HG02884 (cell line): Measurements from ENCODE around the gene ZGPAT.
"Not testable (repeated sequence)": the region's sequence is repeated elsewhere in the genome, so short reads cannot be mapped to it uniquely, and the experiment has no call there.

Experiments
- ATAC-seq: cut with Tn5 transposase; IDR thresholded peaks from one replicate; pipeline ENCODE4 v1.9.1; 2021; ENCODE audit warnings: mild to moderate bottlenecking, moderate library complexity; ENCODE audit not compliant: unreplicated experiment

The ZGPAT gene

GRCh38 chr20:63702036-63702665 is 5.7 kb upstream of the ZGPAT start:
- ATAC-seq = no peak

GRCh38 chr20:63702751-63703470 is 4.9 kb upstream of the ZGPAT start:
- ATAC-seq = no peak

- ATAC-seq = no peak
Observed at GRCh38 chr20:63703471-63703975, 4.3 kb upstream of the ZGPAT start.

- no peak for ATAC-seq
Observed at GRCh38 chr20:63703976-63704748, 3.7 kb upstream of the ZGPAT start.

GRCh38 chr20:63704749-63705117 is 3.1 kb upstream of the ZGPAT start:
- ATAC-seq = no peak

- ATAC-seq = no peak
Observed at GRCh38 chr20:63705232-63706026, 2.4 kb upstream of the ZGPAT start.

- ATAC-seq = no peak
Observed at GRCh38 chr20:63706027-63706695, 1.7 kb upstream of the ZGPAT start.

- peak; percentile 22 for ATAC-seq
Observed at GRCh38 chr20:63706852-63707557, 834 bp upstream of the ZGPAT start.

- ATAC-seq = no peak
Observed at GRCh38 chr20:63708301-63709148, 686 bp downstream of the ZGPAT start.

GRCh38 chr20:63709149-63709527 is 1.3 kb downstream of the ZGPAT start:
- ATAC-seq = no peak

- ATAC-seq = no peak
Observed at GRCh38 chr20:63711085-63711645, 3.3 kb downstream of the ZGPAT start.

- ATAC-seq = no peak
Observed at GRCh38 chr20:63712191-63712590, 4.4 kb downstream of the ZGPAT start.

GRCh38 chr20:63714858-63715257 is 7.0 kb downstream of the ZGPAT start:
- ATAC-seq = no peak

- ATAC-seq = no peak
Observed at GRCh38 chr20:63718996-63719395, 11.2 kb downstream of the ZGPAT start.

GRCh38 chr20:63722967-63723622 is 15.3 kb downstream of the ZGPAT start:
- ATAC-seq = not testable (repeated sequence)

GRCh38 chr20:63730189-63730733 is 22.4 kb downstream of the ZGPAT start:
- ATAC-seq = not testable (repeated sequence)

GRCh38 chr20:63731410-63731809 is 23.6 kb downstream of the ZGPAT start:
- ATAC-seq = no peak
